HG03342 (cell line): ENCODE results near the gene NAALADL2.
"Not testable (repeated sequence)": the region's sequence is repeated elsewhere in the genome, so short reads cannot be mapped to it uniquely, and the experiment has no call there.

Source experiments
- ATAC-seq: cut with Tn5 transposase; IDR thresholded peaks from one replicate; pipeline ENCODE4 v1.9.1; 2021; ENCODE audit warnings: mild to moderate bottlenecking, moderate library complexity; ENCODE audit not compliant: unreplicated experiment

The NAALADL2 gene

DNA sequence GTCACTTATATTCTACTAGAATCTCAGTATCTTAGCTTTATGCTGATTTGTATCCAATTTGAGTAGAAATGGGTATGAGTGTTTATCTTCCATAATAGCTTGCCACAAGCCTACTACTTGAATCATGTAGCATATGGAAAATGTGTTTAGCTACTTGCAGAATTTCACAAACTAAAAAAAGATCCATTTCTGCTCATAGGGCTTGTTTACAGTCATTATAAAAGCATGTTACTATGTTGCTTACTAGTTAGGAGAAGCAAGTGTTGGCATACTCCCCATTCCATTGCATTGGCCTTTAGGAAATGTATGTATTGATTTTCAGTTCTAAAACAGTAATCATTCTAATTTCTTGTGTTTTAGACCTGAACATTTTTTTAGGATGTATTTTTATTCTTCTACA, 939.2 kb downstream of the NAALADL2 start:
- no peak for ATAC-seq

DNA sequence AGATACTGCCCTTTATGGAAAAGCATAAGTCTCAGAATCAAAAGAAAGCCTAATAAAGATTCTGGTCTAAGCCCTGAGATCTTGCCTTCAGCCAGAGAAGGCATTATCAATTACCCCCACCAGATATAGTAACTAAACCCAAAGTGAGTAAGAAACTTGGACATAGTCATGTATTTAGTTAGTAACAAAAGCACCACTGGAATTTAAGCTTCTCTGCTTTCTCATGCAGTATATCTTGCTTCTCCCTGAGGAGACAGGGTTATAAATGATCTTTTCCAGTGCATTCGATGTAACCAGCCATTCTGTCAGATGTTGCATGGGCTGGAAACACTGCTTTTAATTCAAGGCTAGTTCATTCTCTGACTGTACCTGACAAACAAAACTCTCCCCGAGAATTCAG, 946.7 kb downstream of the NAALADL2 start:
- no peak for ATAC-seq

DNA sequence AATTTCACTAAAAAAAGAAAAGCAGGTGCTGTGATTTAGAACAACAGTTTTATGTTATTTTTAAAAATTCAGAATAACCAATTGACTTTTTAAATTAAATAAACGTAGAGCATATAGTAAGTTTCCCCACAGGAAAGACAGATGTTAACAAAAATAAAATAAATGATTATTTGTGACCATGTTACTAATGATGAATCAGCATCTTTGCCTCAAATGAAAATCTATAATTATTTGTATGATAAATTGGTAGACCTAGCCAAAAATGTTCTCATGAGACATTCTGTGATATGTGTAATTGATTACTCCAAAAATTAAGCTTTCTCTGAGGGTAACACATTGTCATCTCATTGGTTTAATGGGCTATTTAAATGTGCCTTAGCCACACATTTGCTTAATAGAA, 948.0 kb downstream of the NAALADL2 start:
- ATAC-seq, result no peak

DNA sequence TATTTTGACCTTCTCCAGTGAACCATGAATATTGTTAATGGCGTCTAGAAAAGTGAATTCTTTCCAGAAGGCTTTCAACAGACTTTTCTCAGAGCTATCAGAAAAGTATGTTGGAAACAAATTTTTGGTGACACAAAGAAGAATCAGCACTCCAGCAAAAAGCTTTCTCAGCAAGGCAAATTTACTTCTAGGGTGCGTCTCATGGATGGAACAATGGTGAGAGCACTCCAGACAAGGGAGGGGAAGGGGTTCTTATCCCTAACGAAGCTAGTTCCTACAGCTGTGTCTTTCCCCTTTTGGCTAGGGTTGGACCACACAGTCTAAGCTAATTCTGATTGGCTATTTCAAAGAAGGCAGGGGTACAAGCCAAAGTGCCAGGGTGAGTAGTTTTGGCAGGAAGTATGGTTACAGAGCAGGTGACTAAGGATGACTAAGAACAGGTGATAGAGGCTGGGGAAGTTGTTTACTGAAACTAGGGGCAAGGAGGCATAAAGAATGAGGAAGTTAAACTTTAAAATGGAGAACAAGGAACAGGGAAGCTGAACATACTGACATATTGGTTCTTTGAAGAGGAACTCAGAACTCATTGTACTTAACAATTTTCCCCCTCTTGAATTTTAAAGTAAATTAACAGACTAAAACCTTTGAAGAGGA, 959.8 kb downstream of the NAALADL2 start:
- peak; percentile 71 for ATAC-seq

DNA sequence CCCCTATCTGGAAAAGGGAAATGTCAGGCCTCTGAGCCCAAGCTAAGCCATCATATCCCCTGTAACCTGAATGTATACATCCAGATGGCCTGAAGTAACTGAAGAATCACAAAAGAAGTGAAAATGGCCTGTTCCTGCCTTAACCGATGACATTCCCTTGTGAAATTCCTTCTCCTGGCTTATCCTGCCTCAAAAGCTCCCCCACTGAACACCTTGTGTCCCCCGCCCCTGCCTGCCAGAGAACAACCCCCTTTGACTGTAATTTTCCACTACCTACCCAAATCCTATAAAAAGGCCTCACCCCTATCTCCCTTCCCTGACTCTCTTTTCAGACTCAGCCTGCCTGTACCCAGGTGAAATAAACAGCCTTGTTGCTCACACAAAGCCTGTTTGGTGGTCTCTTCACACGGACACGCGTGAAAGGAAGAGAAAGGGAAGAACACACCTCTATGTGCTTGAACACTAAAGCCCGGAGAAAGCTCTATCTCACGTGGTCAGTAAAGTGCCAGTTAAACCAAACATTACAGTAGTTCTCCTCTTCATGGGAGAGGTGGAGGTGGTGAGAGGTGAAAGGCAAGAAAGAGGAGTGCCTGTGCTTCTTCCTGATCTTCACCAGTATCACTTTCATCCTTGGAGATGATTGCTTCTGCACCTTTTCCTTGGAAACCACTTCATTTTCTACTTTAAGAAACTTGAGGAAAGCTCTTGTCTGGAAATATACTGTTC, 963.8 kb downstream of the NAALADL2 start:
- ATAC-seq, result not testable (repeated sequence)

DNA sequence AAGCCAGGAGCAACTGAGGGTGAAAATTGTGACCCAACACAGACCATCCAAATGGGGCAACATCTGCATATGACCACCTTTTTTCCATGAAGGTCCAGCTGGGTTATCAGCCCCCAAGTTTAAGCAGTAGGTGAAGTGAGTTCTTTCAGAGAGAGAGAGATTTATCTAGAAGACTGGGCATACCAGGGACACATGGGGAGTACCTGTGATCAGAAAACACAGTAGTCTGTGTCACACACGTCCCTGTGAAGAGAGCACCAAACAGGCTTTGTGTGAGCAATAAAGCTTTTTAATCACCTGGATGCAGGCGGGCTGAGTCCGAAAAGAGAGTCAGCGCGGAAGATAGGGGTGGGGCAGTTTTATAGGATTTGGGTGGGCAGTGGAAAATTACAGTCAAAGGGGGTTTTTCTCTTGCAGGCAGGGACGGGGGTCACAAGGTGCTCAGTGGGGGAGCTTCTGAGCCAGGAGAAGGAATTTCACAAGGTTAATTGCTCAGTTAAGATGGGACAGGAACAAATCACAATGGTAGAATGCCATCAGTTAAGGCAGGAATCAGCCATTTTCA, 966.0 kb downstream of the NAALADL2 start:
- not testable (repeated sequence) for ATAC-seq

DNA sequence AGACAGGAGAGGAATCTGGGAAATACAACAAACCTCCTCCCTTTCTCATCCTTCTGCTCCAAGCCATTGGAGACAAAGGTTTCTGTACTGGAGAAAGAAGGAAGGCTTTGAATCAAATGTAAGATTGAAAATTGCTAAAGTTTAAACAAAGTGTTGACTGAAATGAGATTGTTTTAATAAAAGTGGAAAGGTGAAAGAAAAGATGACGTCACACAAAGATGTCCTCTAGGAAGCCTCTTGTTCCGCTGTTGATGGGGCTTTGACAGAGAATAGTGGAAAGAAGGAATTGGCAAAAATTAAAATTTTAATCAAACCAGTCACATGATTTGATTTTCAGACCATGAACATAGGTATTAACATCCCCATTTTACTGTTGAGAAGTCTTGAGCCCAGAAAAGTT, 967.6 kb downstream of the NAALADL2 start:
- ATAC-seq, result no peak

DNA sequence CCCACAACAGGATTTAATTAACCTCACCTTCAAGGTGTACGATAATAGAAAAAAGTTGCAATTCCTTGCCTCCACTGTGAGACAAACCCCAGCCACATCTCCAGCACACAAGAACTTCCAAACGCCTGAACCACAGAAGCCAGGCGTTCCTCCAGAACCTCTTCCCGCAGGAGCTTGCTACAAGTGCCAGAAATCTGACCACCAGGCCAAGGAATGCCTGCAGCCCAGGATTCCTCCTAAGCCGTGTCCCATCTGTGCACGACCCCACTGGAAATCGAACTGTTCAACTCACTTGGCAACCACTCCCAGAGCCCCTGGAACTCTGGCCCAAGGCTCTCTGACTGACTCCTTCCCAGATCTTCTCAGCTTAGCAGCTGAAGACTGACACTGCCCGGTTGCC, 970.7 kb downstream of the NAALADL2 start:
- ATAC-seq, result not testable (repeated sequence)

DNA sequence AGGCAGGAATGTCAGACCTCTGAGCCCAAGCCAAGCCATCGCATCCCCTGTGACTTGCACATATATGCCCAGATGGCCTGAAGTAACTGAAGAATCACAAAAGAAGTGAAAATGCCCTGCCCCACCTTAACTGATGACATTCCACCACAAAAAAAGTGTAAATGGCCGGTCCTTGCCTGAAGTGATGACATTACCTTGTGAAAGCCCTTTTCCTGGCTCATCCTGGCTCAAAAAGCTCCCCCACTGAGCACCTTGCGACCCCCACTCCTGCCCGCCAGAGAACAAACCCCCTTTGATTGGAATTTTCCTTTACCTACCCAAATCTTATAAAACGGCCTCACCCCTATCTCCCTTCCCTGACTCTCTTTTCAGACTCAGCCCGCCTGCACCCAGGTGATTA, 976.6 kb downstream of the NAALADL2 start:
- ATAC-seq, result not testable (repeated sequence)

DNA sequence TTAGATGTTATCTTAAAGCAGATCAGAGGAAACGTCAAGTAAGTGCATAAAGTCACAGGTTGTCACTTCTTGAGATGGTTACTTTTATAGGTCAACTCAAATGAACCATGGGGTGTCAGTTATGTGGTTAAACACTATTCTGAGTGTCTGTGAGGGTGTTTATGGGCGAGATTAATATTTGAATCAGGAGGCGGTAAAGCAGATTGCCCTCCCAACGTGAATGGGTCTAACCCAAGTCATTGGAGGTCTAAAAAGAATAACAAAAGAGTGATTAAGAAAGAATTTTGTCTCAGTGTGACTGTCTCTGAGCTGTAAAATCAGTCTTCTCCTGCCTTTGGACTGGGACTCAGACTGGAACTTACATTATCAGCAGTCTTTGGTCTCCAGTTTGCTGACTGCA, 977.5 kb downstream of the NAALADL2 start:
- ATAC-seq, result no peak

DNA sequence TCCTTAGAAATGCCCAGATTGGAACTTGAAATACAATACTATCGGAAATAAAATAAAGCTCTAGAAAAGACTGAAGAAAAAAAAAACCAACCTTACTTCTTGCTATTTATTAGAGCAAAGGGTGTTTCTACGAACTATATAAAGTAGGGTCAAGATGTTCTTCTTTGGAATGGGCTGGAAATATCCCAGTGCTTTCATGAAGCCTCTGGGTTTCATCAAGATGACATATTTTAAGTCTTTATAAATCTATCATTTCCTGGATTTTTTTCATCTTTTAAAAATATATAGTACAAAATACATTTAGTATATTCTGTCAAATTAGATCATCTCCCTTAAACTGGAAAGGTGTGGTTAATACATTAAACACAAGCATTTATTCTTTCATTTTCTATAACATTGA, 978.8 kb downstream of the NAALADL2 start:
- ATAC-seq, result no peak

DNA sequence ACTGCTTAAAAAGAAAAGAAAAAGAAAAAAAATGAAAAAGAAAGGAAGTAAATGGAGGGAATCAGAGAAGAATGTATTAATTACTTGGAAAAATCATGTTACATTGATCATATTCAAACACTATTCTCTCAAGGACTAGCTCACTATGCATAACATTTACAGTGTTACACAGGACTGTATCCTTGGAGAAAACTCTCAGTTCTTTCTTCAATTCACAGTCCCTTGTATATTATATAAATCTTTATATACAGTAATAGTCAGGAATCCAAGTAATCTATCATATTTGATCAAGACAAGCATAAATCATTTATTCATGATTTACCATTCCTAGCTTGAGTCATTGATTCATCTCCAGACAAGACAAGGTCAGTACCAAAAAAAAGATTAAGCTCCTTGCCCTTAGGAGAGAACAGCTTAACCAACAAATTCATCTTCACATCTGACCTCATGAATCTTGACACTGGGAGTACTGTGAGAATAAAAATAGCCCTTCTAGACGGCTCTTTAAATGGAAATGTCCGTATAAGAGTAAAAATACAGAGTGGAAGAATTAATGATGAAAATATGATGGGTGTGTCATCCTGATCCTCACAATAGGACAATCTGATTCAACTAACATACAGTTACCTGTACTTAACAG, 980.4 kb downstream of the NAALADL2 start:
- ATAC-seq, result no peak

DNA sequence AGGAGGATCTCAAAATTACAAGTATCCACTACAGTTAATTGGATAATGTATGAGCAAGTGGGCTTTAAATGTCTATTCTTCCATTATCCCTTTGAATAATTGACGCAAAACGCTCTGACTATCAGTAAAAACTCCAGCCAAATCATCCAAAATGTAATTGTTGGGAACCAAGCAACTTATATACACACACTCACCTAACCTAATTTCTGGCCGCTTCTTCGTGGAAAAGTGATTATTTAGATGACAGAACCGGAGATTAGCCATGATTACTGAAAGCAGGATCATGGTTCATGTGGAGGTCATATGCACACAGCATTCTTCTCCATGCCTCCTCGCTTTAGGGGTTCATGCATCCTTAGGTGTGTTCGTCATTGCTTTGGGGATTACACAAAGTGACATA, 992.4 kb downstream of the NAALADL2 start:
- ATAC-seq, result no peak

DNA sequence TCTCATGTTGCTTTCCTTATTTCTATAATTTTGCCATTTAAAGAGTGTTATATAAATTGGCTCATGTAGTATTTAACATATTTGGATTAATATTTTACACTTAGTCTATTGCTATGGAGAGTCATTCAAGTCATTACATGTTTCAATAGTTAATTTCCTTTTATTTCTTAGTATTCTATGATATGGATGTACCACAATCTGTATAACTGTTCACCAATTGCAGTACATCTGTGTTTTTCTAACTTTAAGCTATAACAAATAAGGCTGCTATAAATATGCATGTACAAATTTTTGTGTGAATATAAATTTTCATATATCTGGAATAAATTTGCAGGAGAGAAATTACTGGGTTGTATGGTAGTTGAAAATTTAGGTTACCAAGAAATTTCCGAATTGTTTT, 993.4 kb downstream of the NAALADL2 start:
- no peak for ATAC-seq

DNA sequence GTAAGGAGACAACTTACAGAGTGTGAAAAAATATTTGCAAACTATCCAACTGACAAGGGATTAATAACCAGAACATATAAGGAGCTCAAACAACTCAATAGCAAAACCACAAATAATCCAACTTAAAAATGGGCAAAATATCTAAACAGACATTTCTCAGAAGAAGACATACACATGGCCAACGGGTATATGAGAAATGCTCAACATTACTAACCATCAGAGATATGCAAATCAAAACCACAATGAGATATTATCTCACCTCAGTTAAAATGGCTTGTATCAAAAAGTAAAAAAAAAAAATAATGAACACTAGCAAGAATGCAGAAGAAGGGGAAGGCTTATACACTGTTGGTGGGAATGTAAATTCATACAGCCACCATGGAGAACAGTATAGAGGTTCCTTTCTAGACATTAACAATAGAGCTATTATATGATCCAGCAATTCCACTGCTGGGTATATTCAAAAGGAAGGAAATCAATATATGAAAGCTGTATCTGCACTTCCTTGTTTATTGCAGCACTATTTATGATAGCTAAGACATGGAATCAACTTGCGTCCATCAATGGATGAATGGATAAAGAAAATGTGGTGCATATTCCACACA, 998.6 kb downstream of the NAALADL2 start:
- no peak for ATAC-seq
